Nephron (organoid): Measurements from ENCODE around the gene ERGIC1.

Experiments
- H3K27ac Mint-ChIP-seq, 3 experiments: 2 replicates each; pipeline ENCODE4 v1.8.0; 2020; ENCODE audit warnings: mixed read lengths in 3 of 3, mild to moderate bottlenecking in 2 of 3, moderate library complexity in 1 of 3
- H3K27me3 Mint-ChIP-seq: 2 replicates; pipeline ENCODE4 v1.8.0; 2021; ENCODE audit warnings: low read depth, mild to moderate bottlenecking, moderate library complexity, mixed read lengths
- H3K36me3 Mint-ChIP-seq: 2 replicates; pipeline ENCODE4 v1.8.0; 2020; ENCODE audit warnings: low read depth, mixed read lengths
- H3K4me1 Mint-ChIP-seq: 2 replicates; pipeline ENCODE4 v1.8.0; 2020; ENCODE audit warnings: mixed read lengths
- H3K4me3 Mint-ChIP-seq, 3 experiments: 2 replicates each; pipeline ENCODE4 v1.8.0; 2020; ENCODE audit warnings: mild to moderate bottlenecking in 3 of 3, mixed read lengths in 3 of 3, moderate library complexity in 2 of 3
- H3K9me3 Mint-ChIP-seq: 2 replicates; pipeline ENCODE4 v1.8.0; 2020; ENCODE audit warnings: mixed read lengths
- CTCF ChIP-seq, 3 experiments: fragments of 200-600 bp; sonication (generic); IDR thresholded peaks; one replicate each; pipeline ENCODE4 v1.5.0; 2021; ENCODE audit warnings: antibody characterized with exemption in 3 of 3; ENCODE audit not compliant: unreplicated experiment in 3 of 3

ERGIC1 gene

GRCh38 chr5:172926796-172927195, 92.7 kb downstream of the ERGIC1 start:
- TF ChIP-seq CTCF (IDR thresholded peaks at IDR 0.05; ENCODE audit: unreplicated experiment in 3 of 3), result no peak
- Mint-ChIP-seq H3K9me3 (no peaks in the 10 kb centered on the region), H3K4me3 (no peak overlapping the region), H3K36me3 (peaks cover 12% of the 10 kb centered on the region), H3K27me3 (no peaks in the 10 kb centered on the region), H3K27ac (peak overlapping the region in 1 of 3 experiments; percentile 17), H3K4me1 (peaks cover 25% of the 10 kb centered on the region)

DNA sequence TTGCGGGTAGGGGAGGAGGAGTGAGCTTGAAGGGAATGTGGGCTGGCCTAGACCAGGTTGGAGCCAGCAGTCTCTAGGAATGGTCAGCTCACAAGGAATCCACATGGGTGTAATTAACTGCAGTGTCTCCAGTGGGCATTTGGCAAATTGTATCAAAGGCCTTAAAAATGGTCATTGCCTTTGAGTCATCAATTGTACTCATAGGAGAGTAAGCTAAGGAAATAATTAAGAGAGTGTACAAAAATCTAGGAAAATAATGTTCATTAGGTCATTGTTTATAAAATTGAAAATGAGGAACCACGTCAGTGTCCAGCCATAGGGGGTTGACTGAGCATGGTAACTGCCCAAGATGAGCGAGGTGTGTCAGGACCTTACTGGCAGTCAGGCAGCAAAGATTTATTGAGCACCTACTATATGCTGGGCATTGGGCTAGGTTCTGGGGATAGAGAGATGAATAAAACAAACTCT, 95.4 kb downstream of the ERGIC1 start:
- TF ChIP-seq CTCF (IDR thresholded peaks at IDR 0.05; ENCODE audit: unreplicated experiment in 3 of 3), result no peak
- H3K27ac Mint-ChIP-seq, result no peak overlapping the region
- H3K27me3 Mint-ChIP-seq, result no peaks in the 10 kb centered on the region
- peaks cover 12% of the 10 kb centered on the region for H3K36me3 Mint-ChIP-seq
- H3K9me3 Mint-ChIP-seq, result no peaks in the 10 kb centered on the region
- peaks cover 38% of the 10 kb centered on the region for H3K4me1 Mint-ChIP-seq
- H3K4me3 Mint-ChIP-seq, result no peak overlapping the region

GRCh38 chr5:172931001-172931536, 97.0 kb downstream of the ERGIC1 start:
- H3K27me3 Mint-ChIP-seq, result no peaks in the 10 kb centered on the region
- no peak for TF ChIP-seq CTCF (IDR thresholded peaks at IDR 0.05; ENCODE audit: unreplicated experiment in 3 of 3)
- peaks cover 44% of the 10 kb centered on the region for H3K4me1 Mint-ChIP-seq
- peak overlapping the region; percentile 61 to 75 (median 64) for H3K27ac Mint-ChIP-seq
- peaks cover 13% of the 10 kb centered on the region for H3K36me3 Mint-ChIP-seq
- H3K4me3 Mint-ChIP-seq, result no peak overlapping the region
- no peaks in the 10 kb centered on the region for H3K9me3 Mint-ChIP-seq

DNA sequence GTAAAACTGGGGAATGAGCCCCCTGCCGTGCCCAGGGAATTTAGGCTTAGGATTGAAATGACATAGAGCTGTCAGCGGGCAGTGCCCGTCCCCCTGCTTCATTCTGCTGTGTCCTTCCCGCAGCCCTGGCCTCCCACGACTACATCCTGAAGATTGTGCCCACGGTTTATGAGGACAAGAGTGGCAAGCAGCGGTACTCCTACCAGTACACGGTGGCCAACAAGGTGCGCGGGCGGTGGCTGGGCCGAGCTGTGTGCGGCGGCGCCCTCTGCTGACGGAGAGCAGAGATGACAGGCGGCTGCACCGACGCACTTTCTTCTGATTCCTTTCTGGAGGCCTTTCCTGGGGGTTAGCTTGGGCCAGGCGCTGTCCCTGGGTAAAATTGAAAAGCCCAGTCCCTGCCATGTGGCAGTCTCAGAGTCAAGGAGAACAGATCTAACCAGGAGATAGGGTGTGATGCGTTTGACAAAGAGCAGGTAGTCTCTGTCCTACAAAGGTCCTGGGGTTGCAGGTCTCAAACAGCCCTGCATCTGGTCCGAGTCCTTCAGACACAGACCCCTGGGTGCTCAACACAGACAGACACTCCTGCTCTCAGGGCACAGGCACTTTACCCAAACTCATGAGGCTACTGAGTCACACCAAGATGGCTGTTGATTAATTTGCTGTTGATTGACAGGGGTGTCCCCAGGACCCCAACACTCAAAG, 98.4 kb downstream of the ERGIC1 start:
- no peaks in the 10 kb centered on the region for H3K9me3 Mint-ChIP-seq

DNA sequence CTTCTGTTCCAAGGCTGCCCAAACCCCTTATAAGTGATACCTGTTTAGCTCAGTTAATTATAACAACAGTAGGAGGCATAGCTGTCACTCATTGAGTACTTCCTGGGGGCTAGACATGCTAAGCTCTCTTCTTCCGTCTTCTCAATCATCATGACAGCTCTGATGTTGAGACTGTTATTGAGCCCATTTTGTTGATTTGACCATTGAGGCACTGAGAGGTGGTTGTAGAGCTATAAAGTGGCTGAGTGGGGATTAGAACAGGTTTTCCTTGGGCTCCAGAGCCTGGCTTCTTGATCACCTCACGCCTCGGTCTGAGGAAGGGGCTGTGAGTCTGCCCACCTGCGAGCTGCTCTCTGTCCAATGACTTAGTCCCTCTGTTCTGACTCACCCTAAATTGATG, 99.2 kb downstream of the ERGIC1 start:
- Mint-ChIP-seq H3K4me1 (peaks cover 30% of the 10 kb centered on the region), H3K27ac (no peak overlapping the region), H3K9me3 (no peaks in the 10 kb centered on the region), H3K4me3 (no peak overlapping the region), H3K36me3 (peaks cover 23% of the 10 kb centered on the region), H3K27me3 (no peaks in the 10 kb centered on the region)
- TF ChIP-seq CTCF (IDR thresholded peaks at IDR 0.05; ENCODE audit: unreplicated experiment in 3 of 3), result no peak

More for the DNA sequence above, 98.4 kb downstream of the ERGIC1 start:
- Mint-ChIP-seq H3K36me3 (peaks cover 19% of the 10 kb centered on the region), H3K4me1 (peaks cover 35% of the 10 kb centered on the region), H3K27ac (peak overlapping the region in 2 of 3 experiments; percentile 52 to 58), H3K4me3 (no peak overlapping the region), H3K27me3 (no peaks in the 10 kb centered on the region)
- peak; percentile 91 to 97 (median 93) for TF ChIP-seq CTCF (IDR thresholded peaks at IDR 0.05; ENCODE audit: unreplicated experiment in 3 of 3)

GRCh38 chr5:172935096-172935495, 101.0 kb downstream of the ERGIC1 start:
- H3K36me3 Mint-ChIP-seq, result peaks cover 27% of the 10 kb centered on the region
- H3K9me3 Mint-ChIP-seq, result no peaks in the 10 kb centered on the region
- no peak for TF ChIP-seq CTCF (IDR thresholded peaks at IDR 0.05; ENCODE audit: unreplicated experiment in 3 of 3)
- H3K4me3 Mint-ChIP-seq, result no peak overlapping the region
- H3K27me3 Mint-ChIP-seq, result no peaks in the 10 kb centered on the region
- peaks cover 39% of the 10 kb centered on the region for H3K4me1 Mint-ChIP-seq
- no peak overlapping the region for H3K27ac Mint-ChIP-seq
